Right ventricle myocardium inferior (tissue), 1 donor: ENCODE data around the gene PHLDA2. TPM values are rescaled to one million over a fixed set of nuclear protein-coding genes. Genes with fewer than 3 reads are reported as not detected.

Experiments
- ATAC-seq: fragments of 200-7000 bp; cut with Tn5 transposase; one replicate; pipeline ENCODE4 v1.9.1; 2020; ENCODE audit warnings: mild to moderate bottlenecking, moderate library complexity
- DNase-seq: peaks from one replicate; pipeline ENCODE4 v3.0.0; 2021; ENCODE audit errors: missing footprints
- intact Hi-C: fragments of 100-400 bp; cut with DNase I; formaldehyde crosslinking; loops from one replicate; pipeline ENCODE4 v1.11.0; 2022
- total RNA-seq: library from RNA; stranded (reverse); fragmentation: NEBNext Ultra II Directional; extraction: Animal tissue kit (Norgen Biotek cat#: 25700); gene quantifications from one replicate; pipeline ENCODE4 v1.2.1, GENCODE V29; 2021
- donor health status: DM: no; HTN: yes; CAD: no; lungs with severe emphysema.

Gene PHLDA2
- total RNA-seq, 1 donor from 2014 or later: 0.65 TPM

- no peak for ATAC-seq
- intact Hi-C loops: no loop called here
- DNase-seq: no peak
Measured at GRCh38 chr11:2878782-2879181, 50.4 kb downstream of the PHLDA2 start.

Other genes with a start within 250 kb of the PHLDA2 start
- 0.32 TPM for gene KCNQ1OT1, start 229.4 kb downstream of the PHLDA2 start, total RNA-seq
- 40.0 TPM for gene CDKN1C, start 43.6 kb downstream of the PHLDA2 start, total RNA-seq
- gene NAP1L4, start 62.9 kb upstream of the PHLDA2 start, total RNA-seq: 168 TPM
- gene CARS1, start 128.0 kb upstream of the PHLDA2 start, total RNA-seq: 17.2 TPM
- 18.4 TPM for gene OSBPL5, start 235.9 kb upstream of the PHLDA2 start, total RNA-seq